Peyer's patch (tissue), 4 donors: ENCODE data around the gene SPAG9. TPM values are rescaled to one million over a fixed set of nuclear protein-coding genes. Genes with fewer than 3 reads are reported as not detected.
A peak's percentile ranks its signal among the peaks of the same experiment; 100 is the strongest.

Experiments used
- DNase-seq, 3 donors: peaks; one replicate each; pipeline ENCODE4 v3.0.0-alpha.2; 2017 to 2019
- H3K27ac ChIP-seq, 4 donors: fragments of 200-600 bp; sonication (generic); one replicate each; pipeline ENCODE4 v1.5.1; 2016 to 2019
- H3K27me3 ChIP-seq, 2 donors: fragments of 200-600 bp; sonication (generic); one replicate each; pipeline ENCODE4 v1.5.1; 2019
- H3K36me3 ChIP-seq, 3 donors: fragments of 200-600 bp; sonication (generic); one replicate each; pipeline ENCODE4 v1.5.1; 2016 to 2019
- H3K4me1 ChIP-seq, 4 donors: fragments of 200-600 bp; sonication (generic); one replicate each; pipeline ENCODE4 v1.5.1; 2016 to 2019
- H3K4me3 ChIP-seq, 4 donors: fragments of 200-600 bp; sonication (generic); 1 replicate in 3 of 4; 2 replicates in 1 of 4; pipeline ENCODE4 v1.5.1; 2016 to 2019; ENCODE audit warnings: mild to moderate bottlenecking in 1 of 4
- H3K9me3 ChIP-seq, 4 donors: fragments of 200-600 bp; sonication (generic); one replicate each; pipeline ENCODE4 v1.5.1; 2016 to 2019; ENCODE audit warnings: mild to moderate bottlenecking in 1 of 4
- CTCF ChIP-seq, 6 experiments: fragments of 450-650 bp in 4 of 6; fragments of 200-600 bp in 2 of 6; sonication (generic) in 1 of 6; IDR thresholded peaks; one replicate each; pipeline ENCODE4 v1.5.1; 2017 to 2019; ENCODE audit warnings: antibody characterized with exemption in 6 of 6, mild to moderate bottlenecking in 3 of 6, moderate library complexity in 1 of 6
- POLR2A ChIP-seq, 2 donors: fragments of 450-650 bp; IDR thresholded peaks; one replicate each; pipeline ENCODE4 v1.5.1; 2017; ENCODE audit warnings: antibody characterized with exemption in 2 of 2, mild to moderate bottlenecking in 2 of 2, moderate library complexity in 2 of 2
- total RNA-seq, 4 donors: library from RNA; depleted of rRNA; stranded (reverse); fragments of >200 nt; gene quantifications; one replicate each; pipeline ENCODE4 v1.1.0, GENCODE V29; 2016

The SPAG9 gene
- total RNA-seq, 4 donors from 2014 or later = 104 to 149 (median 132) TPM

- no peaks in the 10 kb centered on the region for H3K9me3 ChIP-seq
- H3K4me1 ChIP-seq = peaks cover 0 to 27% (median 8%) of the 10 kb centered on the region in 4 donors
- peak overlapping the region; percentile 59 to 84 (median 77) for H3K27ac ChIP-seq
- H3K36me3 ChIP-seq = no peaks in the 10 kb centered on the region
- H3K27me3 ChIP-seq = no peaks in the 10 kb centered on the region
- TF ChIP-seq CTCF (IDR thresholded peaks at IDR 0.05) = no peak
- no peak for TF ChIP-seq POLR2A (IDR thresholded peaks at IDR 0.05)
- peak; percentile 49 to 81 (median 80) for DNase-seq
- H3K4me3 ChIP-seq = peak overlapping the region; percentile 40 to 50 (median 46)
Observed at GRCh38 chr17:50931144-50931908, 189.3 kb downstream of the SPAG9 start.

- Histone ChIP-seq H3K27ac (no peak overlapping the region), H3K4me1 (peaks cover 0 to 21% (median 8%) of the 10 kb centered on the region in 4 donors), H3K36me3 (no peaks in the 10 kb centered on the region), H3K4me3 (no peak overlapping the region), H3K27me3 (no peaks in the 10 kb centered on the region), H3K9me3 (no peaks in the 10 kb centered on the region)
- no peak for TF ChIP-seq CTCF (IDR thresholded peaks at IDR 0.05)
- no peak for TF ChIP-seq POLR2A (IDR thresholded peaks at IDR 0.05)
- no peak for DNase-seq
Observed at GRCh38 chr17:50928646-50929045, 192.0 kb downstream of the SPAG9 start.

DNA sequence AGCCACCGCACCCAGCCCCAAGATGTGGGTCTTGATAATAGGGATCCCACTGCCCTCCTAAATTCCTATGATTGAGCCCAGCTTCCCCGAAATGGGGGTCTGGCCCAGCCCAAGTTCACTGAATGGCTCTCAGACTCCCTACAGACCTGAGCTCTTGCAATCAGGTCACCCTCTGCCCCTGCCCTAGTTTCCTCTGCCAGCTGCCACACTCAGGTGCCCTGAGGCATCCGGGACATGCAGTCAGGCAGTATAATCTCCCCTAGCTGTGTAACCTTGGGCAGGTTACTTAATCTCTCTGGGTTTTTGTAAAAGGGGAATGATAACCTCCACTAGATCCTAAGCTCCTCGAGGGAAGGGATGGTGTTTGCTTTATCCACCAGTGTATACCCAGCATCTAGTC is 193.4 kb downstream of the SPAG9 start:
- Histone ChIP-seq H3K27me3 (no peaks in the 10 kb centered on the region), H3K9me3 (no peaks in the 10 kb centered on the region), H3K36me3 (no peaks in the 10 kb centered on the region), H3K4me1 (peaks cover 0 to 30% (median 8%) of the 10 kb centered on the region in 4 donors), H3K27ac (no peak overlapping the region), H3K4me3 (no peak overlapping the region)
- DNase-seq = no peak
- TF ChIP-seq POLR2A (IDR thresholded peaks at IDR 0.05) = no peak
- no peak for TF ChIP-seq CTCF (IDR thresholded peaks at IDR 0.05)

GRCh38 chr17:50926523-50926922 is 194.1 kb downstream of the SPAG9 start:
- Histone ChIP-seq H3K9me3 (no peaks in the 10 kb centered on the region), H3K36me3 (no peaks in the 10 kb centered on the region), H3K4me3 (no peak overlapping the region), H3K27ac (no peak overlapping the region), H3K27me3 (no peaks in the 10 kb centered on the region), H3K4me1 (peaks cover 0 to 33% (median 7%) of the 10 kb centered on the region in 4 donors)
- TF ChIP-seq CTCF (IDR thresholded peaks at IDR 0.05) = no peak
- TF ChIP-seq POLR2A (IDR thresholded peaks at IDR 0.05) = no peak
- no peak for DNase-seq

GRCh38 chr17:50925296-50925891 is 195.3 kb downstream of the SPAG9 start:
- TF ChIP-seq POLR2A (IDR thresholded peaks at IDR 0.05) (no peak), CTCF (IDR thresholded peaks at IDR 0.05) (no peak)
- Histone ChIP-seq H3K4me3 (no peak overlapping the region), H3K4me1 (peaks cover 0 to 37% (median 0%) of the 10 kb centered on the region in 4 donors), H3K36me3 (no peaks in the 10 kb centered on the region), H3K9me3 (no peaks in the 10 kb centered on the region), H3K27me3 (no peaks in the 10 kb centered on the region), H3K27ac (no peak overlapping the region)
- DNase-seq = no peak
